H1 (cell line): ENCODE measurements around the gene AGAP1.

Source experiments
- CREB1 ChIP-seq: IDR thresholded peaks from 2 replicates; pipeline ENCODE4 v1.6.1; 2012; ENCODE audit warnings: inconsistent platforms
- CTCF ChIP-seq, 3 experiments: IDR thresholded peaks; 1 replicate in 2 of 3; 2 replicates in 1 of 3; pipeline versions ENCODE4 v1.5.1 to v1.6.1; 2011; ENCODE audit warnings: low read length in 3 of 3, mild to moderate bottlenecking in 3 of 3, inconsistent platforms in 2 of 3, low read depth in 1 of 3, moderate library complexity in 1 of 3; ENCODE audit not compliant: insufficient read depth in 1 of 3; ENCODE audit errors: control extremely low read depth in 1 of 3

GRCh38 chr2:235595422-235596010, 101.7 kb downstream of the AGAP1 start:
- peak; percentile 77 to 92 (median 83) for TF ChIP-seq CTCF (IDR thresholded peaks at IDR 0.05; ENCODE audit: control extremely low read depth in 1 of 3, insufficient read depth in 1 of 3, low read depth in 1 of 3, low read length in 3 of 3)
- no peak for TF ChIP-seq CREB1
